GM04504 (cell line): ENCODE data around the gene P2RX1.

ENCODE experiments used
- DNase-seq: peaks from one replicate; pipeline ENCODE4 v3.0.0-alpha.2; 2012; ENCODE audit warnings: low read depth

Gene P2RX1

DNA sequence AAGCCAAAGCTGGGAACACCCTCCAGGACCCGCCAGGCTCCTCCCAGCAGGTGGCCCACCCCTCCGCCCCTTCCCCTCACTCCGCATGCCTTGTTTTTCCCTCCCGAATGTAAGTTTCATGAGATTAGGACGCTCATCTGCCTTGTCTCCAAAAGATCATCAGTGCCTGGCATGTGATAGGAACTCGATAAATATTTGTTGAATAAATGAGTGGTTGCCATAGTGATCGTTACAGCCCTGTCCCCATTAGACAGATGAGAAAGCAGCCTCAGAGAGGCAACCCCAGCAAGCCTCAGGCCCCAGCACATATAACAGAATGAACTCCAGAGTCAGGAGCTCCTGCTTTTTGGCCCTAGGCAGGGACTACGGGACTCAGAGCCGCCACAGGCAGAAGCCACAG, 28.5 kb downstream of the P2RX1 start:
- no peak for DNase-seq

GRCh38 chr17:3887394-3887793, 28.9 kb downstream of the P2RX1 start:
- DNase-seq = no peak

GRCh38 chr17:3886776-3887175, 29.5 kb downstream of the P2RX1 start:
- DNase-seq = no peak

- DNase-seq = peak; percentile 57
Measured at GRCh38 chr17:3885970-3886369, 30.3 kb downstream of the P2RX1 start.

- no peak for DNase-seq
Measured at GRCh38 chr17:3885271-3885670, 31.0 kb downstream of the P2RX1 start.

- no peak for DNase-seq
Measured at GRCh38 chr17:3884188-3884587, 32.1 kb downstream of the P2RX1 start.

GRCh38 chr17:3882276-3882675, 34.0 kb downstream of the P2RX1 start:
- DNase-seq = no peak

GRCh38 chr17:3880983-3881382, 35.3 kb downstream of the P2RX1 start:
- DNase-seq = no peak

- no peak for DNase-seq
Measured at GRCh38 chr17:3879591-3880417, 36.5 kb downstream of the P2RX1 start.

- peak; percentile 75 for DNase-seq
Measured at GRCh38 chr17:3879186-3879585, 37.1 kb downstream of the P2RX1 start.

GRCh38 chr17:3877220-3877619, 39.0 kb downstream of the P2RX1 start:
- DNase-seq = no peak

DNA sequence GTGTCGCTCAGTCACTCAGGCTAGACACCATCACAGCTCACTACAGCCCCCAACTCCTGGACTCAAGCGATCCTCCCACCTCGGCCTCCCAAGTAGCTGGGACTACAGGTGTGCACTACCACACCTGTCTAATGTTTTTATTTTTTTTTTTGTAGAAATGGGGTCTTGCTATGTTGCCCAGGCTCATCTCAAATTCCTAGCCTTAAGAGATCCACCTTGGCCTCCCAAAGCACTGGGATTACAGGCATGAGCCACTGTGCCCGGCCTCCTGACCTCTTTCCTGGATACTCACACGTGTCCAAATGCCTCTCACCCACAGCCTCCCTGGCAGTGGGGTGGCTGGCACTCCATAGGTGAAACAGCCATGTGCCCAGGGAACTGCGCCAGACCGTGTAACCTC, 40.9 kb downstream of the P2RX1 start:
- no peak for DNase-seq

- no peak for DNase-seq
Measured at GRCh38 chr17:3873862-3874261, 42.4 kb downstream of the P2RX1 start.

DNA sequence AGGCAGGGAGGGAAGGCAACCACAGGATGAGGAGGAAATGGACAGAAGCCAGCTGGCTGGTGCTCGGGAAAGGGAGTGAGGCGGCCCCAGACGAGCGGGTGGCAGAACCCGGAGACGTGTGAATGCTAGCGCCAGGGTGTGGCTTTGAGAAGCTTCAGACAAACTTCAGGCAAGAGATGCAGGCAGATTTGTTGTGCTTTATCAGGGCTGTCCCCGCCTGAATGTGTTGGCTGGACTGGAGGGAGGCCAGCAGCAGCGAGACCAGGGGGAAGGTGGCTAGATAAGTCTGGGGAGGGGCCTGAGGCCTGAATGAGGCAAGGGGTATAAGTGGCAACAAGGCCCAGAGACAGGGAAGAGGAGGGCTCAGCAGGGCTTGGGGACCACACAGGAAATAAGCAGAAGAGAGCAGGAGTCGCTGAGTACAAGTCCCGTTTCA, 45.4 kb downstream of the P2RX1 start:
- no peak for DNase-seq

DNA sequence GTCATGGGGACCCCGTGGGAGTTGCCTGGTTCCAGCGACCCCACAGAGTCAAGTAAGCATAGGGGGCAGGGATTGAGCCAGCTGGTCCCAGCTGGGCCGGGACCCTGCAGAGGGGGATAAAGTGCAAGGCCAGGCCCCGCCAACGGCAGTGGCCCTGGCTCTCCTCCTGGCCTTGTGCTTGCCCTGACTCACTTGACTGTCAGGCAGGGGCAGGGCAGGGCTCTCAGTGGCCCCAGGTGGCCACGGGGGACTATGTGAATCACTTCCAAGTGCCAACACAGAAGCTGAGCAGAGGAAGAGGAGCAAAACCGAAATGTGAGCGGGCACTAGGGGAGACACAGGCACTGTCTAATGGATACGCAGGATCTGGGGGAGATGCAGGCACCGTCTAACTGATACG, 48.7 kb downstream of the P2RX1 start:
- DNase-seq = no peak

- no peak for DNase-seq
Measured at GRCh38 chr17:3867106-3867505, 49.2 kb downstream of the P2RX1 start.

GRCh38 chr17:3866276-3866675, 50.0 kb downstream of the P2RX1 start:
- DNase-seq = no peak

DNA sequence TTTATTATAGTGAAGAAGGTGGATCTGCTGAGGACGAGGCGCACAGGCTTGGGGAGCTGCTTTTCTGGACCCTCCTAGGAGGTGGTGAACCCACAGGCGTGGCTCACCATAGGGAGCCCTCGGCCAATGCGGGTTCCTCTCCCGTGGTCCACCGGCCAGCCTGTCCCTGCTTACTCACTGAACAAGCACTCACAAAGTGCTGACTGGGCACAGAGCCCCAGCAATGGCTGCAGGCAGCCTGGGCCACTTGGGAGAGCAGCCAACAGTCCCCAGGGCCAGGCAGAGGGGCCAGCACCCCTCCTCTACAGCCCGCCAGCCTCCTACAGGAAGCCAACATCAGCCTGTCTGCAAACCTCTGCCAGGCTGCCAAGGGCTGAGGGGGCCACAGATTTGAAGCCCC, 51.1 kb downstream of the P2RX1 start:
- peak; percentile 58 for DNase-seq

DNA sequence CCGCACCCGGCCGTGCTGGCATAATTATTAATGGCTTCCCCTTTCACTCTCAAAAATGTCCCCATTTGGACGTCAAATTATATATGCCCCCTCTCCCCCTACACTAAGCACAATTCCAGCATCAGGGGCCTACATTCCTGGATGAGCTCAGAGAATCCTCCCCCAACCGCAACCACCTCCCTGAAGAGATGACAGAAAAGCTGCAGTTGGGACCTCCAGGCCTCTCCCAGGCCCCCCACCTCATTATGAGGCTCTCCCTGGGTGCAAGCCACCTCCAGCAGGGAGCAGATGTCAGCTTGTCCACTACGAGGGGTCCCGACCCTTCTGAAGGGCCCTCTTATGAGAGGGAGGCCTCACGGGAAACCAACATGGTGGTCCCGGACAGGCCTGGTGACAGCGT, 51.7 kb downstream of the P2RX1 start:
- DNase-seq = no peak

DNA sequence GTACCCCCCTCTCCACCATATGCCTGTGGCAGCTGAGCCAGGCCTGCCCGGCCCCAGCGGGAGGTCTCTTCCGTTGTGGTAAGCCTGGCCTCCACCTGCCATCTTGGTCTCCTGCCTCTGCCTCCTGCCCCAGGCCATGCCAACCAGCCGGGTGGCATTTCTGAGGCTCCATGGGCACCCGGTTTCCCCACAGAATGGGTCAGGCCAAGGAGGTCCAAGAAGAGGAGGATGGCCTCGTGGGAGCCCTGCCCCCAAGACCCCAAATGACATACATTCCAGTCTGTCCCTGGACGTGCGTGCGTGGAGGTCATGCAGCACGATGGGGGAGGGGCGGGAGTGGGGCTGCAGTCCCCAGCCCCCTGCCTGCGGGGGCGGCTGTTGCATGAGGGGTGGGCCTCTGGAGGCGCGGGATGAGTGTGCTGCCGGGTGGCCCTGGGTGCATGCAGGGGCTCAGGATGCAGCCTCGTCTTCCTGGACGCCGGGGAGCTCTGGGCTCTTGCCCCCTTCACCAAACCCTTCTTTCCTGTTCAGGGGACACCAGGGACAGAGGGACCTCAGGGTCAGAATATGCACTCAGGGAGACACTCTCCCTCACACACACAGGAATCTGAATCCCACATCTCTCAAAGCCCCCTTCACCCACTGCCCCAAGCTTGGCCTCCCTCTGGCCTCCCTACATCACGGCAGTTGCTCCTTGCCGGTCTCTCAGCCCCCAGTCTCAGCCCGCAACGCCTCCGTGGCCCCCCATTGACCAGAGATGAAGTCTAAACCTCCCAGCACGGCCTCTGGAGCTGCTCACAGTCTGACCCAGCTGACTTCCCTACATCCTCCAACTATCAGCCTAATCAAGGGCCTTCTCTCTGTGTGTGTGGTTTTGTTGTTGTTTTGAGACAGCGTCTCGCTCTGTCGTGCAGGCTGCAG, 54.2 kb downstream of the P2RX1 start:
- no peak for DNase-seq

DNA sequence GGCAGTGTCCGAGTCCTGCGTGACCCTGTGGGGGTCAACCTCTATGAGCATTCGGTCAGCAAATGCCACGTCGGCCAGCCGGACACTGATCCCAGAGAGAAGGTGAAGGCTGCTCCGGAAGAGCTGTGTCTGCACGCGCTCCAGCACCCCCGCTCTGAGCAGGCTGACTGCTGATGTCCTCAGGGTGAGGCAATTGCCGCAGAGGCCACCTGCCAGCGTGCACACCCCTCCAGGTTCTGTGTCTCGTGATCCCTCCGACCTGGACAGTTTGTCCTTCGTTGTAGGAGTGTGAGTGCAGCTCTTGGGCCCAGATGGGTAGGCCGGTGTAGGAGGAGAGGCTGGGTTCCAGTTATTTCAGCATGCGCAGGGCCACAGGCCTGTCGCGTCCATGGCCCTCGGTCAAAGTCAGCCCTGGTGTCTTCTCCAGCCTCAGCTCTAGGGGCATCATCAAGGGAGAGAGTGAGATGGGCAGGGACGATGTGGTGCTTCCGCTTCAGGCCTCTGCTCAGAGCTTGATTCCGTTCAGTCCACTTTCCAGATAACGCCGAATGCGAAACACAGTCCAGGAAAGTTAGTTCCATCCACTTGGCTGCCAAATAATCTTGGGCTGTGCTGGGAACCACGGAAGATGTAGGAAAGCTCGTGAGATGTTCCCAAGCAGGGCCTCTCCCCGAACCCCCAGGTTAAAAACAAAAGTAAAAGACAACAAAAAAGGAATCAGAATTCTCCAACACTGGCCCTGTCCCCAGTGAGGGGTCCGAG, 55.1 kb downstream of the P2RX1 start:
- no peak for DNase-seq

- no peak for DNase-seq
Measured at GRCh38 chr17:3859940-3860339, 56.3 kb downstream of the P2RX1 start.
